ENCODE data around the gene ABHD18.
A peak's percentile ranks its signal among the peaks of the same experiment; 100 is the strongest.
"Not testable (repeated sequence)": the region's sequence is repeated elsewhere in the genome, so short reads cannot be mapped to it uniquely, and the experiment has no call there.

ABHD18 gene

GRCh38 chr4:128060699-128061565 is 95.7 kb downstream of the ABHD18 start, which contains the start of gene LARP1B:
Gene LARP1B, plus strand, starts transcription at chr4:128061312. Its CDS starts 13,640 bp downstream, at chr4:128074952.
- TF ChIP-seq SNAI2 (CRISPR knock-in tag; IDR thresholded peaks at IDR 0.05) = no peak
- TF ChIP-seq CSRNP3 (CRISPR knock-in tag; IDR thresholded peaks at IDR 0.05) = no peak
- no peak for TF ChIP-seq ARNTL (CRISPR knock-in tag; IDR thresholded peaks at IDR 0.05; ENCODE audit: borderline replicate concordance, low read depth)
- no peak for TF ChIP-seq BACH2 (CRISPR knock-in tag; IDR thresholded peaks at IDR 0.05; ENCODE audit: borderline replicate concordance)
- TF ChIP-seq TSHZ2 (CRISPR knock-in tag; IDR thresholded peaks at IDR 0.05) = 0 out of 2 replicates have a peak, but pooled peaks have one; percentile 42
- no peak for TF ChIP-seq TOX (CRISPR knock-in tag; IDR thresholded peaks at IDR 0.05; ENCODE audit: borderline replicate concordance)
- no peak for TF ChIP-seq PATZ1 (CRISPR knock-in tag; IDR thresholded peaks at IDR 0.05; ENCODE audit: borderline replicate concordance)
- no peak for TF ChIP-seq RARB (CRISPR knock-in tag; IDR thresholded peaks at IDR 0.05)
- TF ChIP-seq ZNF8 (CRISPR knock-in tag; IDR thresholded peaks at IDR 0.05) = no peak
- TF ChIP-seq ESRRG (CRISPR knock-in tag; IDR thresholded peaks at IDR 0.05) = no peak
- TF ChIP-seq ZC3H10 (CRISPR knock-in tag; IDR thresholded peaks at IDR 0.05) = 0 out of 2 replicates have a peak, but pooled peaks have one; percentile 17
- peak; percentile 73; the same call in 1 of the 2 replicates for TF ChIP-seq ZFP3 (CRISPR knock-in tag; IDR thresholded peaks at IDR 0.05)
- TF ChIP-seq CREB5 (CRISPR knock-in tag; IDR thresholded peaks at IDR 0.05; ENCODE audit: low read depth) = no peak
- no peak for TF ChIP-seq GLIS3 (CRISPR knock-in tag; IDR thresholded peaks at IDR 0.05)
- TF ChIP-seq ZFP30 (CRISPR knock-in tag; IDR thresholded peaks at IDR 0.05) = no peak
- peak; percentile 96 for TF ChIP-seq CSDC2 (CRISPR knock-in tag; IDR thresholded peaks at IDR 0.05)
- ATAC-seq = peak; percentile 96

GRCh38 chr4:128061566-128062536 is 96.6 kb downstream of the ABHD18 start:
- TF ChIP-seq CSRNP3 (CRISPR knock-in tag; IDR thresholded peaks at IDR 0.05) (no peak), PATZ1 (CRISPR knock-in tag; IDR thresholded peaks at IDR 0.05; ENCODE audit: borderline replicate concordance) (no peak), RARB (CRISPR knock-in tag; IDR thresholded peaks at IDR 0.05) (no peak), POU6F1 (CRISPR knock-in tag; IDR thresholded peaks at IDR 0.05; ENCODE audit: borderline replicate concordance, low read depth) (no peak), ZNF8 (CRISPR knock-in tag; IDR thresholded peaks at IDR 0.05) (no peak), ZFP30 (CRISPR knock-in tag; IDR thresholded peaks at IDR 0.05) (no peak), ZNF565 (CRISPR knock-in tag; conservative IDR thresholded peaks at IDR 0.05; ENCODE audit: low read depth) (no peak)
- peak; percentile 22 for ATAC-seq

GRCh38 chr4:128066453-128066820 is 101.2 kb downstream of the ABHD18 start:
- ATAC-seq = not testable (repeated sequence)
